ENCODE data around the gene PPP1R13B.

Gene PPP1R13B

GRCh38 chr14:103706551-103707328 lies 140.6 kb downstream of the PPP1R13B start:
- Histone ChIP-seq H3K4me3 (ENCODE audit: low read length in 2 of 2) (no peak overlapping the region), H3K27me3 (ENCODE audit: control insufficient read depth in 2 of 2, insufficient read depth in 2 of 2, low read length in 2 of 2) (no peaks in the 10 kb centered on the region), H3K36me3 (ENCODE audit: control insufficient read depth in 2 of 2, insufficient read depth in 2 of 2, low read length in 2 of 2) (peaks cover 29 to 30% of the 10 kb centered on the region in 2 donors), H3K9ac (ENCODE audit: low read depth in 1 of 2, low read length in 2 of 2) (no peak overlapping the region), H3K4me1 (ENCODE audit: control insufficient read depth in 2 of 2, insufficient read depth in 2 of 2, low read length in 2 of 2) (peaks cover 14 to 18% of the 10 kb centered on the region in 2 donors), H3K9me3 (ENCODE audit: control insufficient read depth in 2 of 2, low read length in 2 of 2) (no peaks in the 10 kb centered on the region), H3K27ac (ENCODE audit: low read depth in 2 of 2, low read length in 2 of 2) (no peak overlapping the region)

GRCh38 chr14:103705504-103706284 lies 141.7 kb downstream of the PPP1R13B start:
- Histone ChIP-seq H3K4me1 (ENCODE audit: control insufficient read depth in 2 of 2, insufficient read depth in 2 of 2, low read length in 2 of 2) (peaks cover 5 to 8% of the 10 kb centered on the region in 2 donors), H3K36me3 (ENCODE audit: control insufficient read depth in 2 of 2, insufficient read depth in 2 of 2, low read length in 2 of 2) (peaks cover 30% of the 10 kb centered on the region in 2 donors), H3K9me3 (ENCODE audit: control insufficient read depth in 2 of 2, low read length in 2 of 2) (no peaks in the 10 kb centered on the region), H3K4me3 (ENCODE audit: low read length in 2 of 2) (no peak overlapping the region), H3K9ac (ENCODE audit: low read depth in 1 of 2, low read length in 2 of 2) (no peak overlapping the region), H3K27me3 (ENCODE audit: control insufficient read depth in 2 of 2, insufficient read depth in 2 of 2, low read length in 2 of 2) (no peaks in the 10 kb centered on the region), H3K27ac (ENCODE audit: low read depth in 2 of 2, low read length in 2 of 2) (peak overlapping the region in 1 of 2 donors; percentile 45)

GRCh38 chr14:103705118-103705503 lies 142.3 kb downstream of the PPP1R13B start:
- H3K4me1 ChIP-seq (ENCODE audit: control insufficient read depth in 2 of 2, insufficient read depth in 2 of 2, low read length in 2 of 2) = peaks cover 2 to 6% of the 10 kb centered on the region in 2 donors
- no peaks in the 10 kb centered on the region for H3K27me3 ChIP-seq (ENCODE audit: control insufficient read depth in 2 of 2, insufficient read depth in 2 of 2, low read length in 2 of 2)
- peaks cover 30 to 34% of the 10 kb centered on the region in 2 donors for H3K36me3 ChIP-seq (ENCODE audit: control insufficient read depth in 2 of 2, insufficient read depth in 2 of 2, low read length in 2 of 2)
- H3K9ac ChIP-seq (ENCODE audit: low read depth in 1 of 2, low read length in 2 of 2) = no peak overlapping the region
- H3K4me3 ChIP-seq (ENCODE audit: low read length in 2 of 2) = no peak overlapping the region
- no peaks in the 10 kb centered on the region for H3K9me3 ChIP-seq (ENCODE audit: control insufficient read depth in 2 of 2, low read length in 2 of 2)
- peak overlapping the region; percentile 9 to 45 for H3K27ac ChIP-seq (ENCODE audit: low read depth in 2 of 2, low read length in 2 of 2)

- peak overlapping the region in 1 of 2 donors; percentile 9 for H3K27ac ChIP-seq (ENCODE audit: low read depth in 2 of 2, low read length in 2 of 2)
- H3K4me1 ChIP-seq (ENCODE audit: control insufficient read depth in 2 of 2, insufficient read depth in 2 of 2, low read length in 2 of 2) = peaks cover 0 to 2% of the 10 kb centered on the region in 2 donors
- H3K9ac ChIP-seq (ENCODE audit: low read depth in 1 of 2, low read length in 2 of 2) = no peak overlapping the region
- no peaks in the 10 kb centered on the region for H3K9me3 ChIP-seq (ENCODE audit: control insufficient read depth in 2 of 2, low read length in 2 of 2)
- H3K4me3 ChIP-seq (ENCODE audit: low read length in 2 of 2) = no peak overlapping the region
- H3K27me3 ChIP-seq (ENCODE audit: control insufficient read depth in 2 of 2, insufficient read depth in 2 of 2, low read length in 2 of 2) = no peaks in the 10 kb centered on the region
- peaks cover 29 to 34% of the 10 kb centered on the region in 2 donors for H3K36me3 ChIP-seq (ENCODE audit: control insufficient read depth in 2 of 2, insufficient read depth in 2 of 2, low read length in 2 of 2)
Observed at GRCh38 chr14:103704708-103705107, 142.7 kb downstream of the PPP1R13B start.

GRCh38 chr14:103703433-103704385 lies 143.7 kb downstream of the PPP1R13B start:
- Histone ChIP-seq H3K27me3 (ENCODE audit: control insufficient read depth in 2 of 2, insufficient read depth in 2 of 2, low read length in 2 of 2) (no peaks in the 10 kb centered on the region), H3K4me3 (ENCODE audit: low read length in 2 of 2) (no peak overlapping the region), H3K9me3 (ENCODE audit: control insufficient read depth in 2 of 2, low read length in 2 of 2) (no peaks in the 10 kb centered on the region), H3K4me1 (ENCODE audit: control insufficient read depth in 2 of 2, insufficient read depth in 2 of 2, low read length in 2 of 2) (peaks cover 1 to 4% of the 10 kb centered on the region in 2 donors), H3K9ac (ENCODE audit: low read depth in 1 of 2, low read length in 2 of 2) (no peak overlapping the region), H3K36me3 (ENCODE audit: control insufficient read depth in 2 of 2, insufficient read depth in 2 of 2, low read length in 2 of 2) (peaks cover 27 to 38% of the 10 kb centered on the region in 2 donors), H3K27ac (ENCODE audit: low read depth in 2 of 2, low read length in 2 of 2) (no peak overlapping the region)

- Histone ChIP-seq H3K4me3 (ENCODE audit: low read length in 2 of 2) (no peak overlapping the region), H3K36me3 (ENCODE audit: control insufficient read depth in 2 of 2, insufficient read depth in 2 of 2, low read length in 2 of 2) (peaks cover 27 to 43% of the 10 kb centered on the region in 2 donors), H3K4me1 (ENCODE audit: control insufficient read depth in 2 of 2, insufficient read depth in 2 of 2, low read length in 2 of 2) (peaks cover 10 to 13% of the 10 kb centered on the region in 2 donors), H3K27me3 (ENCODE audit: control insufficient read depth in 2 of 2, insufficient read depth in 2 of 2, low read length in 2 of 2) (no peaks in the 10 kb centered on the region), H3K9me3 (ENCODE audit: control insufficient read depth in 2 of 2, low read length in 2 of 2) (no peaks in the 10 kb centered on the region), H3K9ac (ENCODE audit: low read depth in 1 of 2, low read length in 2 of 2) (no peak overlapping the region), H3K27ac (ENCODE audit: low read depth in 2 of 2, low read length in 2 of 2) (no peak overlapping the region)
Observed at GRCh38 chr14:103702497-103703432, 144.6 kb downstream of the PPP1R13B start.

GRCh38 chr14:103702095-103702494 lies 145.3 kb downstream of the PPP1R13B start:
- Histone ChIP-seq H3K4me1 (ENCODE audit: control insufficient read depth in 2 of 2, insufficient read depth in 2 of 2, low read length in 2 of 2) (peaks cover 15 to 18% of the 10 kb centered on the region in 2 donors), H3K27me3 (ENCODE audit: control insufficient read depth in 2 of 2, insufficient read depth in 2 of 2, low read length in 2 of 2) (no peaks in the 10 kb centered on the region), H3K9ac (ENCODE audit: low read depth in 1 of 2, low read length in 2 of 2) (no peak overlapping the region), H3K27ac (ENCODE audit: low read depth in 2 of 2, low read length in 2 of 2) (no peak overlapping the region), H3K4me3 (ENCODE audit: low read length in 2 of 2) (no peak overlapping the region), H3K9me3 (ENCODE audit: control insufficient read depth in 2 of 2, low read length in 2 of 2) (no peaks in the 10 kb centered on the region), H3K36me3 (ENCODE audit: control insufficient read depth in 2 of 2, insufficient read depth in 2 of 2, low read length in 2 of 2) (peaks cover 27 to 45% of the 10 kb centered on the region in 2 donors)

GRCh38 chr14:103700753-103701490 lies 146.5 kb downstream of the PPP1R13B start:
- Histone ChIP-seq H3K27ac (ENCODE audit: low read depth in 2 of 2, low read length in 2 of 2) (no peak overlapping the region), H3K9me3 (ENCODE audit: control insufficient read depth in 2 of 2, low read length in 2 of 2) (no peaks in the 10 kb centered on the region), H3K9ac (ENCODE audit: low read depth in 1 of 2, low read length in 2 of 2) (no peak overlapping the region), H3K36me3 (ENCODE audit: control insufficient read depth in 2 of 2, insufficient read depth in 2 of 2, low read length in 2 of 2) (peaks cover 33 to 45% of the 10 kb centered on the region in 2 donors), H3K4me3 (ENCODE audit: low read length in 2 of 2) (no peak overlapping the region), H3K27me3 (ENCODE audit: control insufficient read depth in 2 of 2, insufficient read depth in 2 of 2, low read length in 2 of 2) (no peaks in the 10 kb centered on the region), H3K4me1 (ENCODE audit: control insufficient read depth in 2 of 2, insufficient read depth in 2 of 2, low read length in 2 of 2) (peaks cover 22 to 24% of the 10 kb centered on the region in 2 donors)
